MM.1S (cell line): ENCODE results near the gene SPHK2.

Experiments used
- DNase-seq: peaks from one replicate; pipeline ENCODE4 v3.0.0-alpha.2; 2015
- H2AFZ ChIP-seq: fragments of 300-600 bp; sonication (generic); 2 replicates; pipeline ENCODE4 v1.6.0; 2016; ENCODE audit warnings: antibody characterized with exemption, low read length
- H3F3A ChIP-seq: fragments of 300-600 bp; sonication (generic); 2 replicates; pipeline ENCODE4 v1.6.1; 2016; ENCODE audit warnings: mild to moderate bottlenecking, antibody characterized with exemption, low read length, moderate library complexity, mixed read lengths; ENCODE audit not compliant: insufficient read depth
- H3K27ac ChIP-seq: fragments of 300-600 bp; sonication (generic); 2 replicates; pipeline ENCODE4 v1.5.1; 2016; ENCODE audit warnings: mild to moderate bottlenecking, low read length
- H3K27me3 ChIP-seq: fragments of 300-600 bp; sonication (generic); replicated peaks from 2 replicates; pipeline ENCODE4 v1.6.0; 2016; ENCODE audit warnings: low read length; ENCODE audit not compliant: insufficient read depth
- H3K36me3 ChIP-seq: fragments of 300-600 bp; sonication (generic); replicated peaks from 2 replicates; pipeline ENCODE4 v1.6.1; 2016; ENCODE audit warnings: mild to moderate bottlenecking, low read length, mixed read lengths; ENCODE audit not compliant: insufficient read depth
- H3K4me1 ChIP-seq: fragments of 300-600 bp; sonication (generic); 2 replicates; pipeline ENCODE4 v1.6.1; 2016; ENCODE audit warnings: low read length, mixed read lengths
- H3K4me2 ChIP-seq: fragments of 300-600 bp; sonication (generic); 2 replicates; pipeline ENCODE4 v1.6.0; 2016; ENCODE audit warnings: low read depth, low read length
- H3K4me3 ChIP-seq: fragments of 300-600 bp; sonication (generic); 2 replicates; pipeline ENCODE4 v1.5.1; 2016; ENCODE audit warnings: low read length, mixed read lengths
- H3K79me2 ChIP-seq: fragments of 300-600 bp; sonication (generic); 2 replicates; pipeline ENCODE4 v1.6.1; 2016; ENCODE audit warnings: mixed run types, low read length, mixed read lengths
- H3K9ac ChIP-seq: fragments of 300-600 bp; sonication (generic); 2 replicates; pipeline ENCODE4 v1.6.1; 2016; ENCODE audit warnings: low read length, mixed read lengths
- H3K9me2 ChIP-seq: fragments of 300-600 bp; sonication (generic); replicated peaks from 2 replicates; pipeline ENCODE4 v1.6.1; 2016; ENCODE audit warnings: mild to moderate bottlenecking, low read length, mixed read lengths; ENCODE audit not compliant: insufficient read depth
- H3K9me3 ChIP-seq: fragments of 300-600 bp; sonication (generic); replicated peaks from 2 replicates; pipeline ENCODE4 v1.6.1; 2016; ENCODE audit warnings: mild to moderate bottlenecking, low read length, mixed read lengths; ENCODE audit not compliant: insufficient read depth
- H4K20me1 ChIP-seq: fragments of 300-600 bp; sonication (generic); 2 replicates; pipeline ENCODE4 v1.6.1; 2016; ENCODE audit warnings: mild to moderate bottlenecking, low read length, moderate library complexity, mixed read lengths; ENCODE audit not compliant: insufficient read depth
- EZH2 ChIP-seq: fragments of 300-600 bp; sonication (generic); optimal IDR thresholded peaks from 2 replicates; pipeline ENCODE3; 2017; ENCODE audit warnings: low read depth, mild to moderate bottlenecking, antibody characterized with exemption, low read length, mixed read lengths
- EZH2phosphoT487 ChIP-seq: fragments of 300-600 bp; sonication (generic); IDR thresholded peaks from 2 replicates; pipeline ENCODE4 v1.6.1; 2018; ENCODE audit warnings: antibody characterized with exemption, low read length
- TF ChIP-seq, protein P1 (sequence below): fragments of 300-600 bp; sonication (generic); IDR thresholded peaks from 2 replicates; pipeline ENCODE4 v1.5.1; 2016; ENCODE audit warnings: antibody characterized with exemption, low read length, mixed read lengths

SPHK2 gene

DNA sequence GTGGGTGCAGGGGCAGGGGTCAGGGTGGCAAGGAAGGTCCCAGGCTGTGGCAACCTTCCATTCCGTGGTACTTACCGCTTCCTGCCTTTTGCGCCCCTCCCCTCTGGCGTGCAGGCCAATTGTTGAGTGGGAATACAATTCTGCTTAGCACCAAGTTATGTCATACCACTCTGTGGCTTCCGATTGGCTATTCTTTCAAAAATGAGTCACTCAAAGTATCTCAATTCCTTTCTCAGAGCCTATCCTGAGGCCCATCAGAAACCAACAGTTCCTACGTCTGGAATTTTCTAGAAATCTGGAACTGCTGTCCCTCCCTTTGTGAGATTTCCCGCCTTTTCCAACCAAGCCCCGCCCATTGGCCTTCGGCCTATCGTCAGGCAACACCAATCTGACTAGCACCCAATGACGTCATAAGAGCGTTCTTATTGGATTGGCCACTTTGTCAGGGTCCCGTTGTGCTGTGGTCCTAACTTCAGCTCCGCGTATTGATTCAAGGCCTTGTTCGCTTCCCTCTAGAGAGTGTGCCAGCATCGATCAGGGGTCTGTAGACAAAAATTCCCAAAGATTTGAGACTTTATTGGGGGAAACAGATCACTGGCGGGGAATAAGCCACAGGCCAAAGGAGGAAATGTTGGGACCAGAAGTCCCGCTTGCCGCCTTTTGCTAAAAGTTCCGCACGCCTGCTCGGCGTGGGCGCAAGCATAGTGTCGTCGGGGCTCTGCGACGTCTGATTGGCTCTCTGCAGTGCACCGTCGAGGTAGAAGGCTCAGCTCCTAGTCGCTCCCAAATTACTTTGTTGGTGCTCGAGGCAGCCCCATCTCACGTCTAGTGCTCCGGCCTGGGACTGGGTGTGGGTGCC is 41.8 kb downstream of the SPHK2 start:
- Histone ChIP-seq H3K9ac (0 out of 2 replicates have a peak overlapping the region, but pooled peaks have one; percentile 11), H3K4me3 (peak overlapping the region; percentile 12; the same call in 1 of the 2 replicates), H3K9me3 (no peaks in the 10 kb centered on the region), H3F3A (no peaks in the 10 kb centered on the region), H3K4me1 (peaks cover 4% of the 10 kb centered on the region), H3K27ac (no peak overlapping the region), H3K27me3 (peaks cover 41% of the 10 kb centered on the region), H3K9me2 (no peaks in the 10 kb centered on the region), H3K79me2 (no peaks in the 10 kb centered on the region), H4K20me1 (no peaks in the 10 kb centered on the region), H3K36me3 (no peaks in the 10 kb centered on the region), H3K4me2 (peak overlapping the region; percentile 63; the same call in 1 of the 2 replicates), H2AFZ (peak overlapping the region; percentile 71)
- peak; percentile 93 for DNase-seq
- no peak for TF ChIP-seq EZH2phosphoT487
- TF ChIP-seq EZH2 = no peak
- TF ChIP-seq, protein P1, sequence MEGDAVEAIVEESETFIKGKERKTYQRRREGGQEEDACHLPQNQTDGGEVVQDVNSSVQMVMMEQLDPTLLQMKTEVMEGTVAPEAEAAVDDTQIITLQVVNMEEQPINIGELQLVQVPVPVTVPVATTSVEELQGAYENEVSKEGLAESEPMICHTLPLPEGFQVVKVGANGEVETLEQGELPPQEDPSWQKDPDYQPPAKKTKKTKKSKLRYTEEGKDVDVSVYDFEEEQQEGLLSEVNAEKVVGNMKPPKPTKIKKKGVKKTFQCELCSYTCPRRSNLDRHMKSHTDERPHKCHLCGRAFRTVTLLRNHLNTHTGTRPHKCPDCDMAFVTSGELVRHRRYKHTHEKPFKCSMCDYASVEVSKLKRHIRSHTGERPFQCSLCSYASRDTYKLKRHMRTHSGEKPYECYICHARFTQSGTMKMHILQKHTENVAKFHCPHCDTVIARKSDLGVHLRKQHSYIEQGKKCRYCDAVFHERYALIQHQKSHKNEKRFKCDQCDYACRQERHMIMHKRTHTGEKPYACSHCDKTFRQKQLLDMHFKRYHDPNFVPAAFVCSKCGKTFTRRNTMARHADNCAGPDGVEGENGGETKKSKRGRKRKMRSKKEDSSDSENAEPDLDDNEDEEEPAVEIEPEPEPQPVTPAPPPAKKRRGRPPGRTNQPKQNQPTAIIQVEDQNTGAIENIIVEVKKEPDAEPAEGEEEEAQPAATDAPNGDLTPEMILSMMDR = no peak

DNA sequence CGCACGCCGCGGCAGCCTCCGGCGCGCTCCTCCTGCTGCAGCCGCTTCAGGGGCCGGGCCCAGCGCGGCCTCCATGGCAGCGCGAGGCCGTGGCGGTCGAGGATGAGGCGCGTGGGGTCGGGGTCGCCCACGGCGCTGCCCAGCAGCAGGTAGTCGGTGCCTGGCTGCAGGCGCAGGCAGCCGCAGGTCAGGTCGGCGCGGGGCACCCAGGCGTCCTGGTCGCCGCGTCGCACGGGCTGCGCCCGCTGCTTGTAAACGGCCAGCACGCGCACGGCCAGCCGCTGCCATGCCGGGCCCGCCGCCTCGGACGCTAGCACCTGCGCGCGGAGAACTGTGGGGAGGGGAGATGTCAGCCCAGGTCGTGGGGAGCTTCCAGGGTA is 42.4 kb downstream of the SPHK2 start:
- Histone ChIP-seq H3K4me1 (peaks cover 4% of the 10 kb centered on the region), H2AFZ (no peak overlapping the region), H3K27ac (no peak overlapping the region), H3K9me2 (no peaks in the 10 kb centered on the region), H3K27me3 (peaks cover 38% of the 10 kb centered on the region), H3F3A (no peaks in the 10 kb centered on the region), H3K79me2 (no peaks in the 10 kb centered on the region), H3K9ac (no peak overlapping the region), H3K9me3 (no peaks in the 10 kb centered on the region), H3K36me3 (no peaks in the 10 kb centered on the region), H3K4me2 (no peak overlapping the region), H4K20me1 (no peaks in the 10 kb centered on the region), H3K4me3 (no peak overlapping the region)
- TF ChIP-seq EZH2 = no peak
- TF ChIP-seq EZH2phosphoT487 = no peak
- no peak for DNase-seq

DNA sequence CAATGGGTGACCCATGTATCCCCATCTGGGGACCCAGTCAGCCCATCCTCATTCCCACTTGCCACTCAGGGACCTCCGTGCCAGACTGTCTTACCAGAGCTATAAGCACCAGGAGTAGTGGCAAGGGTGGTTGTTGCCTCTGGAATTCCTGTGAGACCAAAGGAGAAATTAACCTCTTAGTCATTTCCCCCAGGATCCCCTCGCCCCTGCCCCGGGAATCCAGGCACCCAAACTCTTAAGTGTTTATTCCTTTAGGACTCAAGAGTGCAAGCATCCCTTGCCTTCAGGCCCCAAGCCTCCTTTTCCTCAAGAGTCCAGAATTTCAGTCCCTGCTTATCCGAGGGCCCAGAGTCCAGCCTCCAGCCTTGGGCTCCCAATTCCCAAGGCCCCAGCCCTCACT is 44.4 kb downstream of the SPHK2 start:
- no peak overlapping the region for H2AFZ ChIP-seq
- H4K20me1 ChIP-seq = no peaks in the 10 kb centered on the region
- no peaks in the 10 kb centered on the region for H3K36me3 ChIP-seq
- H3K9me3 ChIP-seq = no peaks in the 10 kb centered on the region
- H3K27me3 ChIP-seq = peaks cover 30% of the 10 kb centered on the region
- no peaks in the 10 kb centered on the region for H3K9me2 ChIP-seq
- TF ChIP-seq, protein P1 = no peak
- TF ChIP-seq EZH2phosphoT487 (no peak), EZH2 (no peak)
- H3K4me3 ChIP-seq = no peak overlapping the region
- no peak overlapping the region for H3K9ac ChIP-seq
- no peak overlapping the region for H3K27ac ChIP-seq
- H3K4me1 ChIP-seq = peaks cover 4% of the 10 kb centered on the region
- DNase-seq = no peak
- no peak overlapping the region for H3K4me2 ChIP-seq
- no peaks in the 10 kb centered on the region for H3K79me2 ChIP-seq
- no peaks in the 10 kb centered on the region for H3F3A ChIP-seq

DNA sequence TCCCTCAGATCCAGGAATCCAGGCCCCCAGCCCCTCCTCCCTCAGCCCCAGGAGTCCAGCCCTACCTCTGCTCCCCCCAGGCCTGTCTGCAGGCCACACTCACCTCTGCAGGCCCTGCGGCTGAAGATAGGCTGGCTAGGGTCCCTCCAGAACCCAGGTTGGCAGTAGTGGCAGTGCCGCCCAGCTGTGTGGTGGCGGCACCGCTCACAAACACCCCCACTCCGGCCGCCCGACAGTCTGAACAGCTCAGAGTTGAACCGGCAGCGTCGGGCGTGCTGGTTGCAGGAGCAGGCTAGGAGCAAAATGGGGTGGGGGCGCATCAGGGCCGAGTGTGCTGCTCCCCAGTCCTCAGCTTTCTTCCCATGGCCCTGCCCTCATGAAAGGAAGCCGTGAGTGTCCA is 45.2 kb downstream of the SPHK2 start:
- Histone ChIP-seq H3K27me3 (peaks cover 24% of the 10 kb centered on the region; the same call in 1 of the 2 replicates), H3K4me2 (no peak overlapping the region), H2AFZ (no peak overlapping the region), H3K4me3 (no peak overlapping the region), H3K4me1 (peaks cover 4% of the 10 kb centered on the region), H3K9ac (no peak overlapping the region), H3K79me2 (no peaks in the 10 kb centered on the region), H3K9me2 (no peaks in the 10 kb centered on the region), H3K27ac (no peak overlapping the region), H3K36me3 (no peaks in the 10 kb centered on the region), H3K9me3 (no peaks in the 10 kb centered on the region), H4K20me1 (no peaks in the 10 kb centered on the region), H3F3A (no peaks in the 10 kb centered on the region)
- TF ChIP-seq, protein P1 = no peak
- TF ChIP-seq EZH2phosphoT487 (no peak), EZH2 (no peak)
- no peak for DNase-seq
